Smooth muscle cell (in vitro differentiated cells): Measurements from ENCODE around the gene TNIP3. TPM values are rescaled to one million over a fixed set of nuclear protein-coding genes. Genes with fewer than 3 reads are reported as not detected.

ENCODE experiments used
- DNase-seq: peaks from one replicate; lab custom pipeline; 2025; ENCODE audit not compliant: unreplicated experiment; lab: John Stamatoyannopoulos, UW
- H2AFZ ChIP-seq: fragments of 200-600 bp; sonication (generic); 2 replicates; pipeline ENCODE4 v1.6.0; 2016; ENCODE audit warnings: antibody characterized with exemption, low read depth, mild to moderate bottlenecking
- H3F3A ChIP-seq: fragments of 200-600 bp; sonication (generic); 2 replicates; pipeline ENCODE4 v1.6.0; 2017; ENCODE audit warnings: antibody characterized with exemption, low read depth
- H3K27ac ChIP-seq: fragments of 200-600 bp; sonication (generic); 2 replicates; pipeline ENCODE4 v1.5.1; 2016; ENCODE audit warnings: low read depth, mild to moderate bottlenecking
- H3K27me3 ChIP-seq: fragments of 200-600 bp; sonication (generic); 2 replicates; pipeline ENCODE4 v1.6.1; 2016; ENCODE audit warnings: low read depth, mild to moderate bottlenecking
- H3K36me3 ChIP-seq: fragments of 200-600 bp; sonication (generic); 2 replicates; pipeline ENCODE4 v1.5.1; 2016; ENCODE audit warnings: low read depth
- H3K4me1 ChIP-seq: fragments of 200-600 bp; sonication (generic); 2 replicates; pipeline ENCODE4 v1.5.1; 2016; ENCODE audit warnings: low read depth
- H3K4me2 ChIP-seq: fragments of 200-600 bp; sonication (generic); 2 replicates; pipeline ENCODE4 v1.6.0; 2016; ENCODE audit warnings: mild to moderate bottlenecking
- H3K4me3 ChIP-seq: fragments of 200-600 bp; sonication (generic); 2 replicates; pipeline ENCODE4 v1.5.1; 2016; ENCODE audit warnings: mild to moderate bottlenecking
- H3K79me2 ChIP-seq: fragments of 200-600 bp; sonication (generic); 2 replicates; pipeline ENCODE4 v1.6.0; 2016; ENCODE audit warnings: low read depth, mild to moderate bottlenecking
- H3K9ac ChIP-seq: fragments of 200-600 bp; sonication (generic); 2 replicates; pipeline ENCODE4 v1.6.0; 2016; ENCODE audit warnings: low read depth
- H3K9me3 ChIP-seq: fragments of 200-600 bp; sonication (generic); replicated peaks from 2 replicates; pipeline ENCODE4 v1.5.1; 2016; ENCODE audit warnings: low read depth
- H4K20me1 ChIP-seq: fragments of 200-600 bp; sonication (generic); 2 replicates; pipeline ENCODE4 v1.6.0; 2016; ENCODE audit warnings: low read depth
- CTCF ChIP-seq: fragments of 200-600 bp; sonication (generic); IDR thresholded peaks from 2 replicates; pipeline ENCODE4 v1.5.1; 2017; ENCODE audit warnings: borderline replicate concordance, mild to moderate bottlenecking, antibody characterized with exemption; ENCODE audit not compliant: insufficient read depth, poor library complexity, severe bottlenecking
- WGBS: methylation state at CpG from one replicate; pipeline ENCODE4 v1.1.7; 2016; ENCODE audit warnings: low lambda C conversion rate; 5-methylcytosine and 5-hydroxymethylcytosine counted together
- polyA plus RNA-seq: library from polyadenylated mRNA; unstranded; fragments of >200 nt; fragmentation: Nextera tagmentation; extraction: Ambion mirVana; gene quantifications from 2 replicates; pipeline ENCODE4 v1.2.1, GENCODE V29; 2016
- total RNA-seq: library from RNA; depleted of rRNA; stranded (reverse); fragments of >200 nt; gene quantifications from 2 replicates; pipeline ENCODE4 v1.2.3, GENCODE V29; 2014

The TNIP3 gene
- total and polyA plus RNA-seq, 2 experiments from 2014 or later = 0.33 to 3.2 TPM

- DNase-seq = no peak
- TF ChIP-seq CTCF = no peak
- Histone ChIP-seq H4K20me1 (no peaks in the 10 kb centered on the region), H3K9me3 (no peaks in the 10 kb centered on the region), H3K27me3 (no peaks in the 10 kb centered on the region), H3F3A (no peaks in the 10 kb centered on the region), H3K4me1 (no peaks in the 10 kb centered on the region), H2AFZ (no peak overlapping the region), H3K36me3 (no peaks in the 10 kb centered on the region), H3K27ac (no peak overlapping the region), H3K9ac (no peak overlapping the region), H3K4me3 (no peak overlapping the region), H3K4me2 (no peak overlapping the region), H3K79me2 (no peaks in the 10 kb centered on the region)
These were observed 34.1 kb upstream of the TNIP3 start for GRCh38 chr4:121198251-121198650.

- Histone ChIP-seq H3K4me1 (no peaks in the 10 kb centered on the region), H3K9me3 (no peaks in the 10 kb centered on the region), H3K79me2 (no peaks in the 10 kb centered on the region), H2AFZ (peak overlapping the region; percentile 51), H3K36me3 (no peaks in the 10 kb centered on the region), H3K4me2 (no peak overlapping the region), H3K27me3 (peaks cover 9% of the 10 kb centered on the region), H3K9ac (no peak overlapping the region), H4K20me1 (no peaks in the 10 kb centered on the region), H3F3A (no peaks in the 10 kb centered on the region), H3K27ac (no peak overlapping the region), H3K4me3 (no peak overlapping the region)
- 14% methylated on average over 2 of the region's 2 CpGs for WGBS
- no peak for DNase-seq
- no peak for TF ChIP-seq CTCF
These were observed 31.5 kb upstream of the TNIP3 start for GRCh38 chr4:121195649-121196048.

- TF ChIP-seq CTCF = peak; percentile 80
- 39% methylated on average over 6 of the region's 6 CpGs for WGBS
- no peak overlapping the region for H2AFZ ChIP-seq
These were observed 28.4 kb upstream of the TNIP3 start for GRCh38 chr4:121192480-121192879.

GRCh38 chr4:121192013-121192412 is 27.9 kb upstream of the TNIP3 start:
- H3K4me3 ChIP-seq = no peak overlapping the region
- no peak overlapping the region for H3K4me2 ChIP-seq
- no peaks in the 10 kb centered on the region for H3F3A ChIP-seq
- 81% methylated on average over 11 of the region's 11 CpGs for whole genome bisulfite sequencing
- H3K27me3 ChIP-seq = peaks cover 9% of the 10 kb centered on the region
- H3K79me2 ChIP-seq = no peaks in the 10 kb centered on the region
- no peaks in the 10 kb centered on the region for H3K36me3 ChIP-seq
- TF ChIP-seq CTCF = no peak
- H3K27ac ChIP-seq = no peak overlapping the region
- H3K9me3 ChIP-seq = no peaks in the 10 kb centered on the region
- no peak for DNase-seq
- no peak overlapping the region for H3K9ac ChIP-seq
- H4K20me1 ChIP-seq = no peaks in the 10 kb centered on the region
- no peak overlapping the region for H2AFZ ChIP-seq
- H3K4me1 ChIP-seq = no peaks in the 10 kb centered on the region

More at GRCh38 chr4:121192480-121192879, 28.4 kb upstream of the TNIP3 start:
- H3K9me3 ChIP-seq = no peaks in the 10 kb centered on the region
- no peaks in the 10 kb centered on the region for H4K20me1 ChIP-seq
- no peaks in the 10 kb centered on the region for H3F3A ChIP-seq
- H3K27ac ChIP-seq = no peak overlapping the region
- no peak overlapping the region for H3K4me3 ChIP-seq
- H3K9ac ChIP-seq = no peak overlapping the region
- no peak for DNase-seq
- H3K4me2 ChIP-seq = no peak overlapping the region
- H3K36me3 ChIP-seq = no peaks in the 10 kb centered on the region
- H3K79me2 ChIP-seq = no peaks in the 10 kb centered on the region
- H3K4me1 ChIP-seq = no peaks in the 10 kb centered on the region
- H3K27me3 ChIP-seq = peaks cover 9% of the 10 kb centered on the region
